GM21360 (cell line): Measurements from ENCODE around the gene SLAMF7.

ENCODE experiments used
- ATAC-seq: cut with Tn5 transposase; IDR thresholded peaks from one replicate; pipeline ENCODE4 v1.9.1; 2021; ENCODE audit warnings: mild to moderate bottlenecking, moderate library complexity; ENCODE audit not compliant: unreplicated experiment

Gene SLAMF7

DNA sequence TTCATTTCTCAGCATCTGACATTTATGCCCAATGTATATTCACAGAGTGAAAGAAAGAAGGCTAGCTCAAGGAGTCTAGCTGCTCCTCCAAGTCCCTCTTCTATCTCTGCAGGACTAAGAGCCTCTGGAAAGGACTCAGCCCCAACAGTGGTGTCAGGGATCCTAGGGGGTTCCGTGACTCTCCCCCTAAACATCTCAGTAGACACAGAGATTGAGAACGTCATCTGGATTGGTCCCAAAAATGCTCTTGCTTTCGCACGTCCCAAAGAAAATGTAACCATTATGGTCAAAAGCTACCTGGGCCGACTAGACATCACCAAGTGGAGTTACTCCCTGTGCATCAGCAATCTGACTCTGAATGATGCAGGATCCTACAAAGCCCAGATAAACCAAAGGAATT is 60.6 kb downstream of the SLAMF7 start:
- ATAC-seq: no peak

DNA sequence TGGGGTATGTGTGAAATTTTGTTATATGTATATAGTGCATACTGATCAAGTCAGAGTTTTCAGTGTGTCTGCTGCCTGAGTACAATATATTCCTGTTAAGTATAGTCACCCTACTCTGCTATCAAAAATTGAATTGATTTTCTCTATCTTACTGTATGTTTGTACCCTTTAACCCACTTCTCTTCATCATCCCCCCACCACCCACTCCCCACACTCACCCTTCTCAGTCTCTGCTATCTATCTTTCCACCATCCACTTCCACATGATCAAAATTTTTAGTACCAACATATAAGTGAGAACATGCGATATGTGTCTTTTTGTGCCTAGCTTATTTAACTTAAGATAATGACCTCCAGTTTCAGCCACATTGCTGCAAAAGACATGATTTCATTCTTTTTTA is 61.1 kb downstream of the SLAMF7 start:
- ATAC-seq: no peak

DNA sequence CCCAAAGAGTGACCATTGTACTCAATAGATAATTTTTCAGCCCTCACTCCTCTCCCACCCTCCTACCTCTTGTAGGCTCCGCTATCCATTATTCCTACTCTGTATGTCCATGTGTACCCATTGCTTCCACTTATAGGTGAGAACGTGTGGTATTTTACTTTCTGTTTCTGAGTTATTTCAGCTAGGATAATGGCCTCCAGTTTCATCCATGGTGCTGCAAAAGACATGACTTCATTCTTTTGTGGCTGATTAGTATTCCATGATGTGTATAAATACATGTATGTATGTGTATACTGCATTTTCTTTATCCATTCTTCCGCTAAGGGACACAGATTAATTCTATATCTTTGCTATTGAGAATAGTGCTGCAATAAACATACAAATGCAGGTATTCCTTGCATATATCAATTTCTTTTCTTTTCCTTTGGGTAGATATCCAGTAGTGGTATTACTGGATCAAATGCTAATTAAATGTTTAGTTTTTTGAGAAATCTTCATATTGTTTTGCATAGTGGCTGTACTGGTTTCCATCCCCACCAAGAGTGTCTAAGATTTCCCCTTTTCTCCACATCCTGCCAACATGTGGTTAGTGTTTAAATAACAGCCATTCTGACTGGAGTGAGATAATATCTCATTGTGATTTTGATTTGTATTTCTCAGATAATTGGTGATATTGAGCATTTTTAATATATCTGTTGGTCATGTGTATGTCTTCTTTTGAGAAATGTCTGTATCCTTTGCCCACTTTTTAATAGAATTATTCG is 61.8 kb downstream of the SLAMF7 start:
- ATAC-seq: no peak

DNA sequence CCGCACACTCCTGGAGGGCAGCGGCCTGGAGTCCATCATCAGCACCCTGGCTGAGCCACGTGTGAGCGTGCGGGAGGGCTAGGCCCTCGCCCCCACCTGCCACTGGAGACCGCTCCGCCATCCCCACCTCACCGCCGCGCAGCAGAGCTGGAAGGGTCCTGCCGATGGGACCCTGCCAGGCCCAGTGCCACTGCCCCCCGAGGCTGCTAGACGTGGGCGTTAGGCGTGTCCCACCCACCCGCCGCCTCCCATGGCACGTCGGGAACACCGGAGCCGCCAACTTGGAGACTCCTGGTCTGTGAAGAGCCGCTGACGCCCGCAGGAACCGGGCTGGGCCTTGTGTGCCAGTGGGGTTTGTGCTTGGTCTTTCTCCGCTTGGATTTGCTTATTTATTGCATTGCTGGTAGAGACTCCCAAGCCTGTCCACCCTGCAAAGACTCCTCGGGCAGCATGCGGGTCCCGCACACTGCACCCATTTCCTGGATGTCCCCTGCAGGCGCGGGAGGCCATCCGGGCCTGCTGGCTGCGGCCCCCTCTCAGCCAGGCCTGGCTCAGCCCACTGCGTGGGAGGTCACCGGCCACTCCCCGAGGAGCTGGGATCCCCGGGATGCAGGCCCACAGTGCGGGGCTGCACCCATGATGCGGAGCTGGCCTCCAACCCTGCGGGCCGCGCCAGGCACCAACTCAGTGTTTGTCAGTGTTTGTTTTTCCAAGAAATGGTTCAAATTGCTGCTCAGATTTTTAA is 63.0 kb downstream of the SLAMF7 start:
- no peak for ATAC-seq
